HCT116 (cell line): ENCODE results near the gene GRIA2. TPM values are rescaled to one million over a fixed set of nuclear protein-coding genes. Genes with fewer than 3 reads are reported as not detected.
A peak's percentile ranks its signal among the peaks of the same experiment; 100 is the strongest.
"Not testable (repeated sequence)": the region's sequence is repeated elsewhere in the genome, so short reads cannot be mapped to it uniquely, and the experiment has no call there.

Experiments
- ATAC-seq: fragments of 200-7000 bp; cut with Tn5 transposase; 2 replicates; pipeline ENCODE4 v1.9.1; 2020; ENCODE audit warnings: mild to moderate bottlenecking, moderate library complexity
- Bru-seq: library from RNA; stranded (reverse); fragments of 400-500 nt; gene quantifications from one replicate; lab custom pipeline; 2021; lab: Mats Ljungman, UMichigan
- BruChase-seq, 2 experiments: library from RNA; stranded (reverse); fragments of 400-500 nt; gene quantifications; one replicate each; lab custom pipeline; 2021; lab: Mats Ljungman, UMichigan
- BruUV-seq: library from RNA; stranded (reverse); fragments of 400-500 nt; replicated peaks from 2 replicates; lab custom pipeline; 2021; lab: Mats Ljungman, UMichigan
- CTCF ChIA-PET: fragments of 300-600 bp; sonication (Branson Sonifier 250); formaldehyde crosslinking; loops from one replicate; lab custom pipeline; 2021; ENCODE audit warnings: antibody characterized with exemption; lab: Charles Lee
- POLR2A ChIA-PET: fragments of 300-600, 350-600 bp; sonication (Branson Sonifier 250); formaldehyde crosslinking; loops from one replicate; lab custom pipeline; 2021; ENCODE audit warnings: antibody characterized with exemption; lab: Charles Lee
- RAD21 ChIA-PET, 2 experiments: fragments of 300-600 bp; sonication (Branson Sonifier 250); formaldehyde crosslinking; loops; one replicate each; lab custom pipeline; 2023; ENCODE audit warnings: low total read pairs in 2 of 2; ENCODE audit not compliant: uncharacterized antibody in 2 of 2, unreplicated experiment in 2 of 2, low non-redundant PET in 1 of 2; lab: Charles Lee
- DNase-seq: peaks from one replicate; pipeline ENCODE4 v3.0.0-alpha.2; 2010; ENCODE audit warnings: low read depth, low spot score
- H2AFZ ChIP-seq: fragments of 200-600 bp; shearing (Covaris generic), sonication (generic); 2 replicates; pipeline ENCODE4 v1.6.1; 2017; ENCODE audit warnings: low read depth, mixed run types, mixed read lengths, antibody characterized with exemption, low read length; ENCODE audit not compliant: poor library complexity, severe bottlenecking
- H3K27ac ChIP-seq: 2 replicates; pipeline ENCODE4 v1.5.1; 2012; ENCODE audit warnings: low read depth, low read length
- H3K27me3 ChIP-seq: fragments of 200-600 bp; sonication (generic); 2 replicates; pipeline ENCODE4 v1.6.1; 2016; ENCODE audit warnings: mixed run types, low read length, mixed read lengths; ENCODE audit not compliant: insufficient read depth
- H3K36me3 ChIP-seq, 2 experiments: fragments of 200-500 bp in 1 of 2; fragments of 200-600 bp in 1 of 2; sonication (Bioruptor generic) in 1 of 2; sonication (generic) in 1 of 2; 2 replicates each; pipeline versions ENCODE4 v1.5.1 to v1.6.1; 2014 to 2016; ENCODE audit warnings: low read length in 2 of 2, inconsistent platforms in 1 of 2, mixed read lengths in 1 of 2, mixed run types in 1 of 2; ENCODE audit not compliant: insufficient read depth in 2 of 2, control insufficient read depth in 1 of 2
- H3K4me1 ChIP-seq, 2 experiments: fragments of 200-600 bp in 1 of 2; sonication (generic) in 1 of 2; 2 replicates each; pipeline versions ENCODE4 v1.5.1 to v1.6.1; 2012 to 2017; ENCODE audit warnings: low read length in 2 of 2, inconsistent platforms in 1 of 2, mild to moderate bottlenecking in 1 of 2, mixed read lengths in 1 of 2, mixed run types in 1 of 2, moderate library complexity in 1 of 2; ENCODE audit not compliant: insufficient read depth in 2 of 2, control insufficient read depth in 1 of 2
- H3K4me2 ChIP-seq: fragments of 200-600 bp; sonication (generic); 2 replicates; pipeline ENCODE4 v1.6.1; 2017; ENCODE audit warnings: mixed run types, low read length, mixed read lengths
- H3K4me3 ChIP-seq, 2 experiments: fragments of 200-600 bp in 1 of 2; sonication (generic) in 1 of 2; replicated peaks in 1 of 2; 2 replicates each; pipeline ENCODE4 v1.5.1; 2011 to 2016; ENCODE audit warnings: low read length in 2 of 2, control low read depth in 1 of 2, low read depth in 1 of 2, mild to moderate bottlenecking in 1 of 2, mixed read lengths in 1 of 2, mixed run types in 1 of 2
- H3K79me2 ChIP-seq: fragments of 200-600 bp; sonication (generic); 2 replicates; pipeline ENCODE4 v1.6.1; 2017; ENCODE audit warnings: mild to moderate bottlenecking, mixed run types, low read length, moderate library complexity, mixed read lengths; ENCODE audit not compliant: insufficient read depth
- H3K9ac ChIP-seq: fragments of 200-600 bp; sonication (generic); 2 replicates; pipeline ENCODE4 v1.6.1; 2016; ENCODE audit warnings: low read length, mixed read lengths
- H3K9me2 ChIP-seq: fragments of 200-600 bp; sonication (generic), shearing (Covaris generic); 2 replicates; pipeline ENCODE4 v1.6.1; 2017; ENCODE audit warnings: mixed run types, mild to moderate bottlenecking, moderate library complexity; ENCODE audit not compliant: insufficient read depth
- H3K9me3 ChIP-seq, 2 experiments: fragments of 200-500 bp in 1 of 2; fragments of 200-600 bp in 1 of 2; sonication (Bioruptor generic) in 1 of 2; sonication (generic) in 1 of 2; 2 replicates each; pipeline ENCODE4 v1.6.1; 2014 to 2017; ENCODE audit warnings: low read length in 2 of 2, mixed read lengths in 2 of 2, inconsistent platforms in 1 of 2, low read depth in 1 of 2, mild to moderate bottlenecking in 1 of 2, mixed run types in 1 of 2, moderate library complexity in 1 of 2; ENCODE audit not compliant: control insufficient read depth in 1 of 2, insufficient read depth in 1 of 2
- H4K20me1 ChIP-seq: fragments of 200-600 bp; sonication (generic), shearing (Covaris generic); 2 replicates; pipeline ENCODE4 v1.6.1; 2017; ENCODE audit warnings: mixed run types, mild to moderate bottlenecking, moderate library complexity; ENCODE audit not compliant: insufficient read depth
- EGR1 ChIP-seq: IDR thresholded peaks from 2 replicates; pipeline ENCODE4 v1.6.1; 2012; ENCODE audit warnings: low read depth
- FOSL1 ChIP-seq: IDR thresholded peaks from 2 replicates; pipeline ENCODE4 v1.6.1; 2012; ENCODE audit warnings: low read depth
- RAD21 ChIP-seq: IDR thresholded peaks from 2 replicates; pipeline ENCODE4 v1.6.1; 2012; ENCODE audit warnings: low read depth, mild to moderate bottlenecking
- SIN3A ChIP-seq: IDR thresholded peaks from 2 replicates; pipeline ENCODE4 v1.6.1; 2012; ENCODE audit warnings: low read depth
- intact Hi-C: fragments of 100-400 bp; cut with micrococcal nuclease; formaldehyde crosslinking; loops from 2 replicates; pipeline ENCODE4 v1.10.0; 2022
- long read RNA-seq: library from polyadenylated mRNA; unstranded; transcript quantifications from one replicate; pipeline ENCODE4 v2.0.0, GENCODE V29; 2021; ENCODE audit not compliant: unreplicated experiment
- polyA plus RNA-seq: library from polyadenylated mRNA; unstranded; fragments of >200 nt; gene quantifications from 2 replicates; pipeline ENCODE4 v1.2.1, GENCODE V29; 2012; ENCODE audit warnings: missing spikeins
- total RNA-seq: library from RNA; stranded (reverse); gene quantifications from one replicate; pipeline ENCODE4 v1.2.1, GENCODE V29; 2021; ENCODE audit not compliant: unreplicated experiment
- TF ChIP-seq, protein P1 (sequence below): IDR thresholded peaks from 2 replicates; pipeline ENCODE4 v1.6.1; 2012; ENCODE audit warnings: low read depth
- TF ChIP-seq, protein P2 (sequence below), 3 experiments: fragments of 200-600 bp in 1 of 3; sonication (generic) in 1 of 3; IDR thresholded peaks in 2 of 3; conservative IDR thresholded peaks in 1 of 3; 2 replicates each; pipeline ENCODE4 v1.5.1; 2012 to 2017; ENCODE audit warnings: low read depth in 2 of 3, low read length in 2 of 3, antibody characterized with exemption in 1 of 3, borderline replicate concordance in 1 of 3, control low read depth in 1 of 3, mild to moderate bottlenecking in 1 of 3, mixed read lengths in 1 of 3, mixed run types in 1 of 3, moderate library complexity in 1 of 3; ENCODE audit not compliant: insufficient read depth in 1 of 3

The GRIA2 gene
- not detected for total RNA-seq
- polyA plus RNA-seq = not detected in 2 replicates
- not detected for Bru-seq, nascent RNA
- BruChase-seq, experiment 1, labeled RNA remaining after a 6-hour chase = not detected
- percentile 1 among the genes with signal in this experiment for BruChase-seq, experiment 2, labeled RNA remaining after a 2-hour chase
- long read RNA-seq = 0 reads

DNA sequence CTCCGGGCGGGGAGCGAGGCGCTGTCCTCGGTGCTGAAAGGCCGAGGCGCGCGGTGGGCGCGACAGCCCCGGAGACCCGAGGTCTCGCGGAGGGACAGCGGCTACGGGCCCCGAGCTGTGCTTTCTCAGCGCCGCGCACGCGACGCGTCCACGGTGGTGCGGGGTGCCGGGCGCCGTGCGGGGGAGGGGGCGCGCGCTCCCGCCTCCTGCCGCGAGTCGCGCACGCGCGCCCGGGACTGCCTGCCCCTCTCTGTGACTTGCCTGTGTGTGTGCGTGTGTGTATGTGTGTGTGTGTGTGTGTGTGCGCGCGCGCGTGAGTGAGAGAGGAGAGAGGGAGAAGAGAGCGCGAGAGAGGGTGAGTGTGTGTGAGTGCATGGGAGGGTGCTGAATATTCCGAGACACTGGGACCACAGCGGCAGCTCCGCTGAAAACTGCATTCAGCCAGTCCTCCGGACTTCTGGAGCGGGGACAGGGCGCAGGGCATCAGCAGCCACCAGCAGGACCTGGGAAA lies at the start of gene GRIA2:
TSS of gene GRIA2 (plus strand) at position 358 of the 511 bp plus-strand sequence. CDS start 315 bp downstream, outside the sequence.
- H3K9me2 ChIP-seq = no peaks in the 10 kb centered on the region
- H3K9me3 ChIP-seq = no peaks in the 10 kb centered on the region
- no peak within 1 kb of the TSS for H2AFZ ChIP-seq
- RAD21 ChIA-PET = no interaction called here
- no peaks in the 10 kb centered on the region for H3K36me3 ChIP-seq
- H3K27ac ChIP-seq = no peak within 1 kb of the TSS
- no peaks in the 10 kb centered on the region for H3K27me3 ChIP-seq
- no peaks in the 10 kb centered on the region for H4K20me1 ChIP-seq
- BruUV-seq = no TSS peak
- no peaks in the 10 kb centered on the region for H3K79me2 ChIP-seq
- H3K4me2 ChIP-seq = no peak within 1 kb of the TSS
- no peak for ATAC-seq
- POLR2A ChIA-PET = no interaction called here
- intact Hi-C loops = loop anchor here (10.0 kb wide), 1 partner anchor 294 kb away; no protein-coding TSS in a partner anchor
- no peak for DNase-seq
- H3K4me1 ChIP-seq = no peaks in the 10 kb centered on the region
- H3K4me3 ChIP-seq = no peak within 1 kb of the TSS
- H3K9ac ChIP-seq = no peak within 1 kb of the TSS
- CTCF ChIA-PET = no interaction called here
- TF ChIP-seq, protein P1, sequence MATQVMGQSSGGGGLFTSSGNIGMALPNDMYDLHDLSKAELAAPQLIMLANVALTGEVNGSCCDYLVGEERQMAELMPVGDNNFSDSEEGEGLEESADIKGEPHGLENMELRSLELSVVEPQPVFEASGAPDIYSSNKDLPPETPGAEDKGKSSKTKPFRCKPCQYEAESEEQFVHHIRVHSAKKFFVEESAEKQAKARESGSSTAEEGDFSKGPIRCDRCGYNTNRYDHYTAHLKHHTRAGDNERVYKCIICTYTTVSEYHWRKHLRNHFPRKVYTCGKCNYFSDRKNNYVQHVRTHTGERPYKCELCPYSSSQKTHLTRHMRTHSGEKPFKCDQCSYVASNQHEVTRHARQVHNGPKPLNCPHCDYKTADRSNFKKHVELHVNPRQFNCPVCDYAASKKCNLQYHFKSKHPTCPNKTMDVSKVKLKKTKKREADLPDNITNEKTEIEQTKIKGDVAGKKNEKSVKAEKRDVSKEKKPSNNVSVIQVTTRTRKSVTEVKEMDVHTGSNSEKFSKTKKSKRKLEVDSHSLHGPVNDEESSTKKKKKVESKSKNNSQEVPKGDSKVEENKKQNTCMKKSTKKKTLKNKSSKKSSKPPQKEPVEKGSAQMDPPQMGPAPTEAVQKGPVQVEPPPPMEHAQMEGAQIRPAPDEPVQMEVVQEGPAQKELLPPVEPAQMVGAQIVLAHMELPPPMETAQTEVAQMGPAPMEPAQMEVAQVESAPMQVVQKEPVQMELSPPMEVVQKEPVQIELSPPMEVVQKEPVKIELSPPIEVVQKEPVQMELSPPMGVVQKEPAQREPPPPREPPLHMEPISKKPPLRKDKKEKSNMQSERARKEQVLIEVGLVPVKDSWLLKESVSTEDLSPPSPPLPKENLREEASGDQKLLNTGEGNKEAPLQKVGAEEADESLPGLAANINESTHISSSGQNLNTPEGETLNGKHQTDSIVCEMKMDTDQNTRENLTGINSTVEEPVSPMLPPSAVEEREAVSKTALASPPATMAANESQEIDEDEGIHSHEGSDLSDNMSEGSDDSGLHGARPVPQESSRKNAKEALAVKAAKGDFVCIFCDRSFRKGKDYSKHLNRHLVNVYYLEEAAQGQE = peak; percentile 59
- no peak for TF ChIP-seq FOSL1

DNA sequence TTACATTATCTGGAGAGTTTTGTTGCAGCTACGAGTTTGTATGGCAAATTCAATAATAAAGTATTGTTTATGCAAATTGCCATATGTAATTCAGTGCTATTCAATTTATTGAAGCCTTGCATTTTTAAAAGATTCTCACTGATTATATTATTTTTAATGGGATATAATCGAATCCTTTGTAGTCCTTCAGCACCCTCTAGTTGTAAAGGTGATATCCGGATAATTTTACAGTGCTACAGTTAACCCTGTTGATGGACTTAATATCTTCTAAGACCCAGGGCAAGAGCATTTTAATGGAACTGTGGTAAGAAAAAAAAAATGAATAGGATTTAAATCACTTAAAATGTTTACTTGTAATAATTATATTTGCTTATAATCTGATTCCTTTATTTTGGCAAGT lies 48.5 kb upstream of the GRIA2 start:
- Histone ChIP-seq H3K4me1 (no peaks in the 10 kb centered on the region), H3K79me2 (no peaks in the 10 kb centered on the region), H3K36me3 (no peaks in the 10 kb centered on the region), H2AFZ (peak overlapping the region; percentile 66), H3K27me3 (no peaks in the 10 kb centered on the region), H3K9ac (no peak overlapping the region), H3K9me3 (no peaks in the 10 kb centered on the region), H3K4me2 (no peak overlapping the region), H3K4me3 (no peak overlapping the region), H3K27ac (no peak overlapping the region), H4K20me1 (no peaks in the 10 kb centered on the region), H3K9me2 (no peaks in the 10 kb centered on the region)
- intact Hi-C loops = no loop called here
- ATAC-seq = peak; percentile 50; the same call in 1 of the 2 replicates
- peak; percentile 10 for DNase-seq
- peak; percentile 66 for TF ChIP-seq RAD21
- TF ChIP-seq, protein P2, sequence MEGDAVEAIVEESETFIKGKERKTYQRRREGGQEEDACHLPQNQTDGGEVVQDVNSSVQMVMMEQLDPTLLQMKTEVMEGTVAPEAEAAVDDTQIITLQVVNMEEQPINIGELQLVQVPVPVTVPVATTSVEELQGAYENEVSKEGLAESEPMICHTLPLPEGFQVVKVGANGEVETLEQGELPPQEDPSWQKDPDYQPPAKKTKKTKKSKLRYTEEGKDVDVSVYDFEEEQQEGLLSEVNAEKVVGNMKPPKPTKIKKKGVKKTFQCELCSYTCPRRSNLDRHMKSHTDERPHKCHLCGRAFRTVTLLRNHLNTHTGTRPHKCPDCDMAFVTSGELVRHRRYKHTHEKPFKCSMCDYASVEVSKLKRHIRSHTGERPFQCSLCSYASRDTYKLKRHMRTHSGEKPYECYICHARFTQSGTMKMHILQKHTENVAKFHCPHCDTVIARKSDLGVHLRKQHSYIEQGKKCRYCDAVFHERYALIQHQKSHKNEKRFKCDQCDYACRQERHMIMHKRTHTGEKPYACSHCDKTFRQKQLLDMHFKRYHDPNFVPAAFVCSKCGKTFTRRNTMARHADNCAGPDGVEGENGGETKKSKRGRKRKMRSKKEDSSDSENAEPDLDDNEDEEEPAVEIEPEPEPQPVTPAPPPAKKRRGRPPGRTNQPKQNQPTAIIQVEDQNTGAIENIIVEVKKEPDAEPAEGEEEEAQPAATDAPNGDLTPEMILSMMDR (IDR thresholded peaks at IDR 0.05 in 2 of 3, conservative IDR thresholded peaks at IDR 0.05 in 1 of 3; ENCODE audit: borderline replicate concordance in 1 of 3, insufficient read depth in 1 of 3, low read depth in 2 of 3, low read length in 2 of 3) = peak in 2 of 3 experiments; percentile 26 to 45; a peak in 2 of 6 replicates
- no peak for TF ChIP-seq SIN3A
- TF ChIP-seq EGR1 = no peak
- CTCF ChIA-PET = interaction anchor here (1.4 kb wide), 1 partner anchor 696 kb away, joined by 4 read pairs; no protein-coding TSS in a partner anchor
- no TSS peak for BruUV-seq
- POLR2A ChIA-PET = no interaction called here
- RAD21 ChIA-PET = no interaction called here

DNA sequence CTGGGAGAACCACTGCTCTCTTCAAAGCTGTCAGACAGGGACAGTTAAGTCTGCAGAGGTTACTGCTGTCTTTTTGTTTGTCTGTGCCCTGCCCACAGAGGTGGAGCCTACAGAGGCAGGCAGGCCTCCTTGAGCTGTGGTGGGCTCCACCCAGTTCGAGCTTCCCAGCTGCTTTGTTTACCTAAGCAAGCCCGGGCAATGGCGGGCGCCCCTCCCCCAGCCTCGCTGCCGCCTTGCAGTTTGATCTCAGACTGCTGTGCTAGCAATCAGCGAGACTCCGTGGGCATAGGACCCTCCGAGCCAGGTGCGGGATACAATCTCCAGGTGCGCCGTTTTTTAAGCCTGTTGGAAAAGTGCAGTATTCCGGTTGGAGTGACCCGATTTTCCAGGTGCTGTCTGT lies 40.3 kb upstream of the GRIA2 start:
- DNase-seq, H2AFZ ChIP-seq, H3K9me2 ChIP-seq, H3K4me2 ChIP-seq, H3K4me1 ChIP-seq, H4K20me1 ChIP-seq, H3K27ac ChIP-seq, H3K9me3 ChIP-seq, H3K4me3 ChIP-seq, H3K9ac ChIP-seq, ATAC-seq, H3K79me2 ChIP-seq, CTCF ChIA-PET, intact Hi-C loops, H3K27me3 ChIP-seq, BruUV-seq, H3K36me3 ChIP-seq, RAD21 ChIA-PET, POLR2A ChIA-PET: not testable (repeated sequence)
